IMR-90 (cell line): ENCODE measurements around the gene RNPEPL1. TPM values are rescaled to one million over a fixed set of nuclear protein-coding genes. Genes with fewer than 3 reads are reported as not detected.

ENCODE experiments used
- ATAC-seq: fragments of 200-7000 bp; cut with Tn5 transposase; 2 replicates; pipeline ENCODE4 v1.9.1; 2020; ENCODE audit warnings: low read depth, mild to moderate bottlenecking, moderate library complexity
- BruUV-seq: library from RNA; stranded (reverse); fragments of 400-500 nt; replicated peaks from 2 replicates; lab custom pipeline; 2021; lab: Mats Ljungman, UMichigan
- CTCF ChIA-PET: fragments of 300-600 bp; formaldehyde crosslinking; extraction: SDS; loops from one replicate; lab custom pipeline; 2021; ENCODE audit warnings: antibody characterized with exemption; lab: Yijun Ruan, JAX
- POLR2A ChIA-PET: fragments of 300-600 bp; sonication (Branson Sonifier 250); formaldehyde crosslinking; loops from one replicate; lab custom pipeline; 2022; ENCODE audit warnings: antibody characterized with exemption; ENCODE audit not compliant: unreplicated experiment; lab: Charles Lee
- DNase-seq: peaks from one replicate; pipeline ENCODE4 v3.0.0; 2013
- H2AFZ ChIP-seq: replicated peaks from 2 replicates; pipeline ENCODE3; 2013; ENCODE audit warnings: low read length, mild to moderate bottlenecking; ENCODE audit not compliant: poor library complexity
- H2AK5ac ChIP-seq: 2 replicates; pipeline ENCODE4 v1.6.1; 2013; ENCODE audit warnings: low read depth, low read length, inconsistent platforms
- H2AK9ac ChIP-seq: replicated peaks from 2 replicates; pipeline ENCODE3; 2013; ENCODE audit warnings: mild to moderate bottlenecking, low read depth, low read length, moderate library complexity; ENCODE audit not compliant: poor library complexity
- H2BK120ac ChIP-seq: 2 replicates; pipeline ENCODE4 v1.6.1; 2013; ENCODE audit warnings: low read depth, low read length, inconsistent platforms
- H2BK15ac ChIP-seq: 3 replicates; pipeline ENCODE4 v1.6.1; 2013; ENCODE audit warnings: low read depth, low read length, inconsistent platforms
- H2BK20ac ChIP-seq: 2 replicates; pipeline ENCODE4 v1.6.1; 2013; ENCODE audit warnings: low read depth, mild to moderate bottlenecking, inconsistent platforms, low read length, moderate library complexity
- H2BK5ac ChIP-seq: 2 replicates; pipeline ENCODE4 v1.6.1; 2013; ENCODE audit warnings: mild to moderate bottlenecking, low read depth, low read length, inconsistent platforms; ENCODE audit not compliant: poor library complexity, severe bottlenecking
- H3K14ac ChIP-seq: replicated peaks from 2 replicates; pipeline ENCODE4 v1.6.1; 2013; ENCODE audit warnings: low read depth, low read length, inconsistent platforms
- H3K18ac ChIP-seq: 2 replicates; pipeline ENCODE4 v1.6.1; 2013; ENCODE audit warnings: low read depth, low read length, control low read depth
- H3K23ac ChIP-seq: 2 replicates; pipeline ENCODE4 v1.6.1; 2013; ENCODE audit warnings: low read depth, low read length, inconsistent platforms
- H3K27ac ChIP-seq: 2 replicates; pipeline ENCODE4 v1.5.1; 2013; ENCODE audit warnings: mild to moderate bottlenecking, control low read depth, low read length; ENCODE audit not compliant: insufficient read depth
- H3K27me3 ChIP-seq: 2 replicates; pipeline ENCODE4 v1.6.1; 2013; ENCODE audit warnings: low read length; ENCODE audit not compliant: control insufficient read depth, insufficient read depth
- H3K36me3 ChIP-seq: 2 replicates; pipeline ENCODE4 v1.6.1; 2013; ENCODE audit warnings: low read length, mixed read lengths; ENCODE audit not compliant: control insufficient read depth, insufficient read depth
- H3K4ac ChIP-seq: 2 replicates; pipeline ENCODE4 v1.6.1; 2013; ENCODE audit warnings: low read depth, low read length, inconsistent platforms
- H3K4me1 ChIP-seq: 2 replicates; pipeline ENCODE4 v1.6.1; 2013; ENCODE audit warnings: low read length, mixed read lengths; ENCODE audit not compliant: control insufficient read depth, insufficient read depth
- H3K4me2 ChIP-seq: 2 replicates; pipeline ENCODE4 v1.6.1; 2013; ENCODE audit warnings: low read depth, mild to moderate bottlenecking, control low read depth, low read length, moderate library complexity
- H3K4me3 ChIP-seq: 2 replicates; pipeline ENCODE4 v1.5.1; 2013; ENCODE audit warnings: low read depth, mild to moderate bottlenecking, control low read depth, low read length, moderate library complexity; ENCODE audit not compliant: insufficient read depth
- H3K56ac ChIP-seq: 2 replicates; pipeline ENCODE4 v1.6.1; 2013; ENCODE audit warnings: low read length, inconsistent platforms; ENCODE audit not compliant: insufficient read depth; ENCODE audit errors: extremely low read depth
- H3K79me1 ChIP-seq, 2 experiments: 2 replicates each; pipeline ENCODE4 v1.6.1; 2013; ENCODE audit warnings: low read length in 2 of 2, inconsistent platforms in 1 of 2, low read depth in 1 of 2
- H3K9ac ChIP-seq: 2 replicates; pipeline ENCODE4 v1.6.1; 2013; ENCODE audit warnings: low read depth, low read length, control low read depth
- H3K9me1 ChIP-seq: 2 replicates; pipeline ENCODE4 v1.6.1; 2013; ENCODE audit warnings: low read length, inconsistent platforms; ENCODE audit not compliant: insufficient read depth
- H3K9me3 ChIP-seq: 2 replicates; pipeline ENCODE4 v1.6.1; 2013; ENCODE audit warnings: low read length; ENCODE audit not compliant: control insufficient read depth, insufficient read depth
- H4K20me1 ChIP-seq: 2 replicates; pipeline ENCODE4 v1.6.1; 2013; ENCODE audit warnings: low read length, inconsistent platforms; ENCODE audit not compliant: insufficient read depth
- H4K5ac ChIP-seq: 2 replicates; pipeline ENCODE4 v1.6.1; 2013; ENCODE audit warnings: mild to moderate bottlenecking, low read depth, low read length, control low read depth
- H4K8ac ChIP-seq, 2 experiments: 2 replicates each; pipeline ENCODE4 v1.6.1; 2013; ENCODE audit warnings: low read depth in 2 of 2, low read length in 2 of 2, control low read depth in 1 of 2, inconsistent platforms in 1 of 2
- H4K91ac ChIP-seq: 2 replicates; pipeline ENCODE4 v1.6.1; 2013; ENCODE audit warnings: low read depth, low read length, inconsistent platforms; ENCODE audit not compliant: insufficient read depth
- MXI1 ChIP-seq: IDR thresholded peaks from 2 replicates; pipeline ENCODE4 v1.6.1; 2012; ENCODE audit warnings: low read depth, mild to moderate bottlenecking, low read length, moderate library complexity, borderline replicate concordance
- RAD21 ChIP-seq: IDR thresholded peaks from 2 replicates; pipeline ENCODE4 v1.6.1; 2012; ENCODE audit warnings: low read length, improper control_type of control experiment
- WGBS, 2 experiments: methylation state at CpG; one replicate each; pipeline versions ENCODE4 v1.1.5 to v1.1.7; 2013; ENCODE audit warnings: missing lambda C conversion rate in 2 of 2; ENCODE audit not compliant: insufficient read length in 1 of 2; ENCODE audit errors: extremely low coverage in 2 of 2; 5-methylcytosine and 5-hydroxymethylcytosine counted together
- dilution Hi-C: fragments of 300-500 bp; cut with HindIII; formaldehyde crosslinking; loops from one replicate; pipeline ENCODE4 v1.14.3; 2018; ENCODE audit warnings: low sequenced_read_pairs; ENCODE audit not compliant: unreplicated experiment
- in situ Hi-C: fragments of 300-500 bp; cut with MboI; formaldehyde crosslinking; loops from 3 replicates; pipeline ENCODE4 v1.14.3; 2019; ENCODE audit warnings: low sequenced_read_pairs, inconsistent platforms, mixed read lengths
- intact Hi-C: fragments of 100-400 bp; cut with micrococcal nuclease; formaldehyde crosslinking; loops from 2 replicates; pipeline ENCODE4 v1.10.0; 2022
- polyA plus RNA-seq, 3 experiments: library from polyadenylated mRNA; depleted of rRNA; stranded (reverse); fragments of >200 nt; gene quantifications; 2 replicates each; pipeline ENCODE4 v1.2.3, GENCODE V29; 2012; ENCODE audit warnings: low replicate concordance in 1 of 3
- total RNA-seq: library from RNA; depleted of rRNA; stranded (reverse); fragments of >200 nt; gene quantifications from 2 replicates; pipeline ENCODE4 v1.2.3, GENCODE V29; 2012

Gene RNPEPL1
- total and polyA plus RNA-seq, 2 of the 4 experiments (the other 2 are of a cell fraction), result 3.8 to 18.7 TPM

DNA sequence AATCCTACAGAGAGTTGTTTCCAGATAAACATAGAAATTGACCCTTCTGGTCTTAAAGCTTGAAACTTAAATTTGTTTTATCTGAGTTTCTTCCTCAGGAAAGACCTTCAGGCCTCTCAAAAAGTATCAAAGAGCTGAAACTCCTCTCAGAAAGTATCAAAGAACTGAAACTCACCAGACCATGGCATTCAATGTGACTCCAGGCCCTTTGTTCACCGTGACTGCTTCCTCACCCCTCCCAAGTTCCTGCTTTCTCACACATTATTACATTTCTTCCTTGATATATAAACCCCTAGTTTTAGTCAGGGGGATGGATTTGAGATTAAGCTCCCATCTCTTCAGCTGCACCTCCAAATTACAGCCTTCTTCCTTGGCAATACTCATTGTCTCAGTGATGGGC is 16.5 kb upstream of the RNPEPL1 start:
- intact Hi-C loops, result no loop called here
- in situ Hi-C loops, result no loop called here
- no peak overlapping the region for H3K4me2 ChIP-seq
- no peak overlapping the region for H2BK120ac ChIP-seq
- no peak overlapping the region for H2AFZ ChIP-seq
- peaks cover 11% of the 10 kb centered on the region for H3K36me3 ChIP-seq
- CTCF ChIA-PET, result no interaction called here
- no peak overlapping the region for H2AK5ac ChIP-seq
- peaks cover 9% of the 10 kb centered on the region for H4K20me1 ChIP-seq
- H4K5ac ChIP-seq, result no peak overlapping the region
- no CpG with 5 or more reads among the region's 1 CpG for WGBS, 2 experiments
- H4K91ac ChIP-seq, result no peak overlapping the region
- H3K56ac ChIP-seq, result no peak overlapping the region
- H3K9ac ChIP-seq, result no peak overlapping the region
- H3K9me3 ChIP-seq, result no peaks in the 10 kb centered on the region
- H3K4ac ChIP-seq, result no peak overlapping the region
- ATAC-seq (no peak), DNase-seq (no peak)
- peaks cover 13 to 33% of the 10 kb centered on the region in 2 experiments for H3K79me1 ChIP-seq
- H4K8ac ChIP-seq, result no peak overlapping the region
- no peak overlapping the region for H3K18ac ChIP-seq
- POLR2A ChIA-PET, result no interaction called here
- peaks cover 15% of the 10 kb centered on the region; the same call in 1 of the 2 replicates for H3K9me1 ChIP-seq
- H2BK15ac ChIP-seq, result no peak overlapping the region
- no TSS peak for BruUV-seq
- no peak overlapping the region for H2BK5ac ChIP-seq
- no peak overlapping the region for H2AK9ac ChIP-seq
- no peak overlapping the region for H3K27ac ChIP-seq
- no peak for TF ChIP-seq MXI1
- TF ChIP-seq RAD21, result no peak
- H3K27me3 ChIP-seq, result no peaks in the 10 kb centered on the region
- no peak overlapping the region for H2BK20ac ChIP-seq
- no peak overlapping the region for H3K23ac ChIP-seq
- no peaks in the 10 kb centered on the region for H3K4me1 ChIP-seq
- H3K14ac ChIP-seq, result no peak overlapping the region
- dilution Hi-C loops, result no loop called here
- no peak overlapping the region for H3K4me3 ChIP-seq
